Peyer's patch (tissue), 4 donors: Measurements from ENCODE around the gene RNASEH2B. TPM values are rescaled to one million over a fixed set of nuclear protein-coding genes. Genes with fewer than 3 reads are reported as not detected.

ENCODE experiments used
- DNase-seq, 3 donors: peaks; one replicate each; pipeline ENCODE4 v3.0.0-alpha.2; 2017 to 2019
- H3K27ac ChIP-seq, 4 donors: fragments of 200-600 bp; sonication (generic); one replicate each; pipeline ENCODE4 v1.5.1; 2016 to 2019
- H3K27me3 ChIP-seq, 2 donors: fragments of 200-600 bp; sonication (generic); one replicate each; pipeline ENCODE4 v1.5.1; 2019
- H3K36me3 ChIP-seq, 3 donors: fragments of 200-600 bp; sonication (generic); one replicate each; pipeline ENCODE4 v1.5.1; 2016 to 2019
- H3K4me1 ChIP-seq, 4 donors: fragments of 200-600 bp; sonication (generic); one replicate each; pipeline ENCODE4 v1.5.1; 2016 to 2019
- H3K4me3 ChIP-seq, 4 donors: fragments of 200-600 bp; sonication (generic); 1 replicate in 3 of 4; 2 replicates in 1 of 4; pipeline ENCODE4 v1.5.1; 2016 to 2019; ENCODE audit warnings: mild to moderate bottlenecking in 1 of 4
- H3K9me3 ChIP-seq, 4 donors: fragments of 200-600 bp; sonication (generic); one replicate each; pipeline ENCODE4 v1.5.1; 2016 to 2019; ENCODE audit warnings: mild to moderate bottlenecking in 1 of 4
- POLR2A ChIP-seq, 2 donors: fragments of 450-650 bp; IDR thresholded peaks; one replicate each; pipeline ENCODE4 v1.5.1; 2017; ENCODE audit warnings: antibody characterized with exemption in 2 of 2, mild to moderate bottlenecking in 2 of 2, moderate library complexity in 2 of 2
- total RNA-seq, 4 donors: library from RNA; depleted of rRNA; stranded (reverse); fragments of >200 nt; gene quantifications; one replicate each; pipeline ENCODE4 v1.1.0, GENCODE V29; 2016
- TF ChIP-seq, protein P1 (sequence below), 6 experiments: fragments of 450-650 bp in 4 of 6; fragments of 200-600 bp in 2 of 6; sonication (generic) in 1 of 6; IDR thresholded peaks; one replicate each; pipeline ENCODE4 v1.5.1; 2017 to 2019; ENCODE audit warnings: antibody characterized with exemption in 6 of 6, mild to moderate bottlenecking in 3 of 6, moderate library complexity in 1 of 6

The RNASEH2B gene
- total RNA-seq, 4 donors from 2014 or later = 20.0 to 88.3 (median 28.2) TPM

DNA sequence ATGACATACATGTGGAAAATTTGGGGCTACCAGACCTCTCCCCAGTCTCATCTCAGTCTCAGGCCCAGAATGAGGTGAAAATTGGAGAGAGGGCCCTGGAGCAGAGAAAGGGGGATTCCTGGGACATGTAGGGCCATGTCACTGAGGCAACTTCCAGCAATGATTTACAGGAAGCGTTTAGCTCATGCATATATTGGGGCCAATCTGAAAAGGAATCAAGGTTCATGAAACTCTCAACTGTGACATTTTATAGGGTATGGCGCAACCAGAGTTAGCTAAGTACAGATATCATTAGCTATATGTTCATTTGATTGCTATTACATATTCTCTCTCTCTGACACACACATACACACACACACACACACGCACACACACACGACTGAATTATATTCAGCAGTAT lies 86.3 kb downstream of the RNASEH2B start:
- Histone ChIP-seq H3K4me3 (no peak overlapping the region), H3K36me3 (no peaks in the 10 kb centered on the region), H3K27ac (no peak overlapping the region), H3K4me1 (peaks cover 0 to 22% (median 0%) of the 10 kb centered on the region in 4 donors), H3K9me3 (no peaks in the 10 kb centered on the region), H3K27me3 (no peaks in the 10 kb centered on the region)
- TF ChIP-seq POLR2A (IDR thresholded peaks at IDR 0.05) = no peak
- TF ChIP-seq, protein P1, sequence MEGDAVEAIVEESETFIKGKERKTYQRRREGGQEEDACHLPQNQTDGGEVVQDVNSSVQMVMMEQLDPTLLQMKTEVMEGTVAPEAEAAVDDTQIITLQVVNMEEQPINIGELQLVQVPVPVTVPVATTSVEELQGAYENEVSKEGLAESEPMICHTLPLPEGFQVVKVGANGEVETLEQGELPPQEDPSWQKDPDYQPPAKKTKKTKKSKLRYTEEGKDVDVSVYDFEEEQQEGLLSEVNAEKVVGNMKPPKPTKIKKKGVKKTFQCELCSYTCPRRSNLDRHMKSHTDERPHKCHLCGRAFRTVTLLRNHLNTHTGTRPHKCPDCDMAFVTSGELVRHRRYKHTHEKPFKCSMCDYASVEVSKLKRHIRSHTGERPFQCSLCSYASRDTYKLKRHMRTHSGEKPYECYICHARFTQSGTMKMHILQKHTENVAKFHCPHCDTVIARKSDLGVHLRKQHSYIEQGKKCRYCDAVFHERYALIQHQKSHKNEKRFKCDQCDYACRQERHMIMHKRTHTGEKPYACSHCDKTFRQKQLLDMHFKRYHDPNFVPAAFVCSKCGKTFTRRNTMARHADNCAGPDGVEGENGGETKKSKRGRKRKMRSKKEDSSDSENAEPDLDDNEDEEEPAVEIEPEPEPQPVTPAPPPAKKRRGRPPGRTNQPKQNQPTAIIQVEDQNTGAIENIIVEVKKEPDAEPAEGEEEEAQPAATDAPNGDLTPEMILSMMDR (IDR thresholded peaks at IDR 0.05) = no peak
- no peak for DNase-seq

DNA sequence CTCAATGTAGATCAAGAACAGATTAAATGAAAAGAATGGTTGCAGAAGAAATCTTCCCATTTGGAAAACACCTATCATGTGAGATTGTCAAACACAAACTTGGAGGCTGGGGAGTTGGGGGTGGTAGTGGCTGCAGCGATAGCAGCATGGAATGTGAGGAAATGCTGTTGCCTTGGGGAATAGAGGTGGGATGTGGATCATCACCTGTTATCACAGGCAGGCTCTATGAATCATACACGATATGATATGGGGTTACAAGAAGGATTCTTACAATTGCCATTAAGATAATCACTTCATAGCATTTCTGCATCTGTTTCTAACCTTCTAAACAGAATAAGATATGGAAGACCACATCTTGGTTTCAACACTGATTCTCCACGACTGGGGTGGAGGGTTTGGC lies 88.7 kb downstream of the RNASEH2B start:
- no peak overlapping the region for H3K27ac ChIP-seq
- H3K36me3 ChIP-seq = no peaks in the 10 kb centered on the region
- no peak overlapping the region for H3K4me3 ChIP-seq
- H3K4me1 ChIP-seq = peaks cover 0 to 6% (median 0%) of the 10 kb centered on the region in 4 donors
- H3K9me3 ChIP-seq = no peaks in the 10 kb centered on the region
- no peak for DNase-seq
- TF ChIP-seq POLR2A (IDR thresholded peaks at IDR 0.05) = no peak
- TF ChIP-seq, protein P1 (IDR thresholded peaks at IDR 0.05) = no peak
- H3K27me3 ChIP-seq = no peaks in the 10 kb centered on the region

DNA sequence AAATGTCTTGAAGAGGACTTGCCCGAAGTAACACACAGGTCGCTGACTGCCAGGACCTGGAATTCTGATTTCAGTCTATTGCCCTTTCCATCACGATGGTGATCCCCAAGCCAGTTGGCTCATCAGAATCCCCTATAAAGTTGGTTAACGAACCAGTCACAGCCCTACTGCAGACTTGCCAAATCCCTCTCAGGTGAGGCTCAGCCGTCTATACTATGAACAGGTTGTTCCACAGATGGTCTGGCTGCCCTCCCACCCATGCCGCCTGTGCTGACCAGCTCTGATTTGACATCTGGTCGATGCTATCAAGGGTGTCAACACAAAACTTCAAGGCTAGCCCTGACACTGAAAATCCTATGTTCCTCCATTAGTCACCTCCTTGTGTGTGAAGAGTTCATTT lies 90.0 kb downstream of the RNASEH2B start:
- Histone ChIP-seq H3K9me3 (no peaks in the 10 kb centered on the region), H3K27me3 (no peaks in the 10 kb centered on the region), H3K27ac (no peak overlapping the region), H3K36me3 (no peaks in the 10 kb centered on the region), H3K4me1 (no peaks in the 10 kb centered on the region), H3K4me3 (no peak overlapping the region)
- no peak for DNase-seq
- no peak for TF ChIP-seq POLR2A (IDR thresholded peaks at IDR 0.05)
- TF ChIP-seq, protein P1 (IDR thresholded peaks at IDR 0.05) = no peak

DNA sequence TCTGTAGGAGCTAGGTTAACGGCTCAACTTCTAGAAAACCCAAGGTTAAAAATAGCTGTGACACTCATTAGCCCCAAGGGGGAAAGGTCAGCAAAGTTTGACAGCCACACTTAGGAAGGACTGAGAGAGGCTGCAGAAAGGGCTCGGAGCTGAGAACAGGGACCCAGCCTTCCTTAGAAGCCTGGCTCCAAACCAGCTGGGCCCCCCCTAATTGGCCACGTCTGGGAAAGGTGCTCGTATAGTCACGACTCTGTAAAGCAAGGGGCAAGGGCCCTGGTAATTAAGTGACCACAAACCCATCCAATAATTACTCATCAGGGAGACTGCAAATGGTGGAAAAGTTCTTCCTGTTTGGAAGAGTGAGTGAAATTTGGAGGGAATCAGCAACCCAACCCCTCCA lies 90.5 kb downstream of the RNASEH2B start:
- no peaks in the 10 kb centered on the region for H3K27me3 ChIP-seq
- H3K4me3 ChIP-seq = no peak overlapping the region
- no peaks in the 10 kb centered on the region for H3K9me3 ChIP-seq
- TF ChIP-seq, protein P1 (IDR thresholded peaks at IDR 0.05) = no peak
- no peak for TF ChIP-seq POLR2A (IDR thresholded peaks at IDR 0.05)
- no peak for DNase-seq
- H3K36me3 ChIP-seq = no peaks in the 10 kb centered on the region
- no peak overlapping the region for H3K27ac ChIP-seq
- H3K4me1 ChIP-seq = no peaks in the 10 kb centered on the region

DNA sequence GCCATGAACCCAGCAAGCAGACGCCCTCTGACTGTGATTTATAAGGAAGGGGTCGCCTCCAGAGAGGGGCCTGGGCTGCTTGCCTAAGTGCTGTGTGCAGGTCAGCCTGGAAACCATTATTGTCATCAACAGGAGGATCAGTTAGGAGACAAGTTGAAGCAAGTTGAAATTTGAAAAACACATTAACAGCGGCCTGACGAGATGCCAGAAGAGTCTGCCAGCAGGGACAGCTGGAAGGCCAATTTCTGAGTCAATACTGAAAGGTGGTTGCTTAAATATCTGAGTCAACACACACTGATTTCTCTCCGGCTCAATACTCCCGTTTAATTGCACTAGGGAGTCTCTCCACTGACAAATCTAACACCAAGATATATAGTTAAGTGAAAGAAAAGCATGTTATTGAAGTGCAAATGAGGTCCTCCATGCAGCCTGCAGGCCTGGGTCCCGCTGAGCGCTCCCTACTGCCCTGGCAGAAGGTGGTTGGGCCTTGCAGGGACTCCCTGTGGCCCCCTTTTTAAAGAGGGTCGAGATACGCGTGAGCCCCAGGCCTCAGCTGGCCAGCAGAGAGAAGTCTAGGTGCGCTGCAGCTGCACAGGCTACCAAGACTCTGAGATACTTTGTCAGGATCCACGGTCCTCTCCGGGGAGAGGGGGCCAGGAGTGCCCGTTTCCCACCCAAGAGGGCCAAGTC lies 91.1 kb downstream of the RNASEH2B start:
- H3K36me3 ChIP-seq = no peaks in the 10 kb centered on the region
- H3K9me3 ChIP-seq = no peaks in the 10 kb centered on the region
- H3K4me3 ChIP-seq = no peak overlapping the region
- no peak for TF ChIP-seq POLR2A (IDR thresholded peaks at IDR 0.05)
- TF ChIP-seq, protein P1 (IDR thresholded peaks at IDR 0.05) = no peak
- no peaks in the 10 kb centered on the region for H3K4me1 ChIP-seq
- no peak overlapping the region for H3K27ac ChIP-seq
- no peaks in the 10 kb centered on the region for H3K27me3 ChIP-seq
- DNase-seq = no peak
